ENCODE results near the gene FXYD1.

FXYD1 gene

DNA sequence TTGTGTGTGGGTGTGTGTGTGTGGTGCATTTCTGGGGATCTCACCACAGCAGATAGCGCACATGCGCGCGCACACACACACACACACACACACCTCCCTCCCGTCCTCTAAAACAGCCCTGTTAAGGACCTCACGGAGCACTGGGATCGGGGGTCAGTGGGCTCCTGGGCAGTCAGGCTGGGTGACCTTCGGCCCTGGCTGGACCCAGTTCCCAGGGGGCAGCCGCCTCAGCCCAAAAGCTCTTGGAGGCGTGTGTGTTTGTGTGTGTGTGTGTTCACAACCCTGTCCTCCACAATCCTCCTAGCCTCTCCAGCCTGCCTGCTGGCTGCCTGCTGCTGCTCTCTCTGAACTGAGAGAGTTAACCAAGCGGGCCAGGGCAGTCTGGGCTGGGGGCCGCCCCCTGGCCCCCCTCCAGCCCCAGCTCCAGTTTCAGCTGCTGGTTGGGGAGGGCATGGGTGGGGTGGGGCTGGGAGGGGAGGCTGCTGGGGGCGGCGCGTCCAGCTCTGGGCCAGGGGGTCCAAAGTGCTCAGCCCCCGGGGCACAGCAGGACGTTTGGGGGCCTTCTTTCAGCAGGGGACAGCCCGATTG is at the start of gene FXYD1:
Gene FXYD1, plus strand, starts transcription at position 520 of the 588 bp plus-strand sequence. CDS start 1,256 bp downstream, outside the sequence.
- no peaks in the 10 kb centered on the region for H3F3A ChIP-seq (ENCODE audit: low read depth)
- no peaks in the 10 kb centered on the region for H3K36me3 ChIP-seq (ENCODE audit: insufficient read depth, low read length)
- H3K4me2 ChIP-seq (ENCODE audit: low read depth, low read length, poor library complexity, severe bottlenecking) = no peak within 1 kb of the TSS
- H3K9me3 ChIP-seq (ENCODE audit: insufficient read depth, low read depth, low read length) = no peaks in the 10 kb centered on the region
- H3K9me2 ChIP-seq (replicated peaks; ENCODE audit: low read depth, low read length) = no peaks in the 10 kb centered on the region
- TF ChIP-seq, protein P1, sequence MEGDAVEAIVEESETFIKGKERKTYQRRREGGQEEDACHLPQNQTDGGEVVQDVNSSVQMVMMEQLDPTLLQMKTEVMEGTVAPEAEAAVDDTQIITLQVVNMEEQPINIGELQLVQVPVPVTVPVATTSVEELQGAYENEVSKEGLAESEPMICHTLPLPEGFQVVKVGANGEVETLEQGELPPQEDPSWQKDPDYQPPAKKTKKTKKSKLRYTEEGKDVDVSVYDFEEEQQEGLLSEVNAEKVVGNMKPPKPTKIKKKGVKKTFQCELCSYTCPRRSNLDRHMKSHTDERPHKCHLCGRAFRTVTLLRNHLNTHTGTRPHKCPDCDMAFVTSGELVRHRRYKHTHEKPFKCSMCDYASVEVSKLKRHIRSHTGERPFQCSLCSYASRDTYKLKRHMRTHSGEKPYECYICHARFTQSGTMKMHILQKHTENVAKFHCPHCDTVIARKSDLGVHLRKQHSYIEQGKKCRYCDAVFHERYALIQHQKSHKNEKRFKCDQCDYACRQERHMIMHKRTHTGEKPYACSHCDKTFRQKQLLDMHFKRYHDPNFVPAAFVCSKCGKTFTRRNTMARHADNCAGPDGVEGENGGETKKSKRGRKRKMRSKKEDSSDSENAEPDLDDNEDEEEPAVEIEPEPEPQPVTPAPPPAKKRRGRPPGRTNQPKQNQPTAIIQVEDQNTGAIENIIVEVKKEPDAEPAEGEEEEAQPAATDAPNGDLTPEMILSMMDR (conservative IDR thresholded peaks at IDR 0.05; ENCODE audit: low read length) = no peak
- no peak for TF ChIP-seq EZH2phosphoT487 (IDR thresholded peaks at IDR 0.05; ENCODE audit: borderline replicate concordance)
- no peak within 1 kb of the TSS for H3K9ac ChIP-seq (ENCODE audit: low read depth, low read length, poor library complexity, severe bottlenecking)
- no peak within 1 kb of the TSS for H2AFZ ChIP-seq (ENCODE audit: low read length)
- H3K27me3 ChIP-seq (ENCODE audit: insufficient read depth, low read length, poor library complexity, severe bottlenecking) = no peaks in the 10 kb centered on the region
- peaks cover 9% of the 10 kb centered on the region for H3K4me1 ChIP-seq (ENCODE audit: insufficient read depth, low read length, poor library complexity, severe bottlenecking)
- no peaks in the 10 kb centered on the region for H3K79me2 ChIP-seq (ENCODE audit: insufficient read depth, low read length)
- no peaks in the 10 kb centered on the region for H4K20me1 ChIP-seq (ENCODE audit: insufficient read depth, low read length, poor library complexity, severe bottlenecking)
- H3K4me3 ChIP-seq (ENCODE audit: low read length, poor library complexity, severe bottlenecking) = no peak within 1 kb of the TSS

- no peaks in the 10 kb centered on the region for H3K79me2 ChIP-seq (ENCODE audit: insufficient read depth, low read length)
- H3K4me1 ChIP-seq (ENCODE audit: insufficient read depth, low read length, poor library complexity, severe bottlenecking) = no peaks in the 10 kb centered on the region
- H3K36me3 ChIP-seq (ENCODE audit: insufficient read depth, low read length) = no peaks in the 10 kb centered on the region
- no peak overlapping the region for H3K4me2 ChIP-seq (ENCODE audit: low read depth, low read length, poor library complexity, severe bottlenecking)
- no peaks in the 10 kb centered on the region for H3F3A ChIP-seq (ENCODE audit: low read depth)
- H3K9me2 ChIP-seq (replicated peaks; ENCODE audit: low read depth, low read length) = no peaks in the 10 kb centered on the region
- no peaks in the 10 kb centered on the region for H4K20me1 ChIP-seq (ENCODE audit: insufficient read depth, low read length, poor library complexity, severe bottlenecking)
- H3K27me3 ChIP-seq (ENCODE audit: insufficient read depth, low read length, poor library complexity, severe bottlenecking) = no peaks in the 10 kb centered on the region
- H3K9ac ChIP-seq (ENCODE audit: low read depth, low read length, poor library complexity, severe bottlenecking) = no peak overlapping the region
- no peak overlapping the region for H2AFZ ChIP-seq (ENCODE audit: low read length)
- no peak overlapping the region for H3K4me3 ChIP-seq (ENCODE audit: low read length, poor library complexity, severe bottlenecking)
- TF ChIP-seq, protein P1 (conservative IDR thresholded peaks at IDR 0.05; ENCODE audit: low read length) = no peak
- TF ChIP-seq EZH2phosphoT487 (IDR thresholded peaks at IDR 0.05; ENCODE audit: borderline replicate concordance) = no peak
- H3K9me3 ChIP-seq (ENCODE audit: insufficient read depth, low read depth, low read length) = no peaks in the 10 kb centered on the region
Measured at GRCh38 chr19:35089554-35089953, 49.1 kb upstream of the FXYD1 start.

DNA sequence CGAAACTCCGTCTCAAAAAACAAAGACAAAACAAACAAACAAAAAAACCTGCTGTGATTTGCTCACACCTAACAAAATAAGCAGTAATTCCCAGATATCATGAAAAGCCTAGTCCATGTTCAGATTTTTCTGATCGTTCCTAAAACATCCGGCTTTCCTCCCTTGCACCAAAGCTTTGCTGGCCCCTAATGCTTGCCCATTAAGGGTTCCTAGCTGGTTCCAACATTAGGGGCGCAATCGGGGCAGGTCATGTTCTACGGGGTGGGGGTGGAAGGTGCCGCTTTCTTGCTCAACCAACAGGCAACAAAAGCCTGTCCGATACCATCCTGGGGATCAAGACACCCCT is 48.5 kb upstream of the FXYD1 start:
- no peaks in the 10 kb centered on the region for H3K36me3 ChIP-seq (ENCODE audit: insufficient read depth, low read length)
- no peak overlapping the region for H2AFZ ChIP-seq (ENCODE audit: low read length)
- no peaks in the 10 kb centered on the region for H4K20me1 ChIP-seq (ENCODE audit: insufficient read depth, low read length, poor library complexity, severe bottlenecking)
- H3K9me2 ChIP-seq (replicated peaks; ENCODE audit: low read depth, low read length) = no peaks in the 10 kb centered on the region
- no peak overlapping the region for H3K9ac ChIP-seq (ENCODE audit: low read depth, low read length, poor library complexity, severe bottlenecking)
- H3K27me3 ChIP-seq (ENCODE audit: insufficient read depth, low read length, poor library complexity, severe bottlenecking) = no peaks in the 10 kb centered on the region
- TF ChIP-seq EZH2phosphoT487 (IDR thresholded peaks at IDR 0.05; ENCODE audit: borderline replicate concordance) = no peak
- TF ChIP-seq, protein P1 (conservative IDR thresholded peaks at IDR 0.05; ENCODE audit: low read length) = no peak
- H3K9me3 ChIP-seq (ENCODE audit: insufficient read depth, low read depth, low read length) = no peaks in the 10 kb centered on the region
- H3K79me2 ChIP-seq (ENCODE audit: insufficient read depth, low read length) = no peaks in the 10 kb centered on the region
- no peak overlapping the region for H3K4me3 ChIP-seq (ENCODE audit: low read length, poor library complexity, severe bottlenecking)
- H3K4me1 ChIP-seq (ENCODE audit: insufficient read depth, low read length, poor library complexity, severe bottlenecking) = no peaks in the 10 kb centered on the region
- H3K4me2 ChIP-seq (ENCODE audit: low read depth, low read length, poor library complexity, severe bottlenecking) = no peak overlapping the region
- H3F3A ChIP-seq (ENCODE audit: low read depth) = no peaks in the 10 kb centered on the region
